SK-N-SH (cell line): ENCODE data around the gene CHFR. TPM values are rescaled to one million over a fixed set of nuclear protein-coding genes. Genes with fewer than 3 reads are reported as not detected.
"Not testable (repeated sequence)": the region's sequence is repeated elsewhere in the genome, so short reads cannot be mapped to it uniquely, and the experiment has no call there.

Experiments used
- CTCF ChIA-PET: fragments of 300-600, 350-600 bp; formaldehyde crosslinking; extraction: SDS; loops from one replicate; lab custom pipeline; 2021; lab: Yijun Ruan, JAX
- POLR2A ChIA-PET: fragments of 350-600 bp; sonication (Branson Sonifier 250); formaldehyde crosslinking; extraction: SDS; loops from one replicate; lab custom pipeline; 2020; ENCODE audit warnings: antibody characterized with exemption, inconsistent platforms; lab: Yijun Ruan, JAX
- DNase-seq: peaks from one replicate; pipeline ENCODE4 v3.0.0; 2012
- H2AFZ ChIP-seq: fragments of 200-600 bp; sonication (generic); 2 replicates; pipeline ENCODE4 v1.8.1; 2016; ENCODE audit warnings: antibody characterized with exemption, mild to moderate bottlenecking, low read depth
- H3F3A ChIP-seq: fragments of 200-600 bp; sonication (generic); replicated peaks from 2 replicates; pipeline ENCODE3; 2016; ENCODE audit warnings: antibody characterized with exemption, mild to moderate bottlenecking; ENCODE audit not compliant: insufficient read depth
- H3K27ac ChIP-seq, 2 experiments: fragments of 200-500 bp in 1 of 2; fragments of 200-600 bp in 1 of 2; sonication (Bioruptor generic) in 1 of 2; sonication (generic), shearing (Covaris generic) in 1 of 2; 2 replicates each; pipeline versions ENCODE4 v1.5.1 to v1.6.1; 2014 to 2016; ENCODE audit warnings: low read depth in 2 of 2, inconsistent platforms in 1 of 2, low read length in 1 of 2, mild to moderate bottlenecking in 1 of 2, mixed read lengths in 1 of 2
- H3K27me3 ChIP-seq: fragments of 200-600 bp; sonication (generic), shearing (Covaris generic); 2 replicates; pipeline ENCODE4 v1.6.1; 2016; ENCODE audit warnings: mixed run types; ENCODE audit not compliant: insufficient read depth
- H3K36me3 ChIP-seq, 2 experiments: fragments of 200-500 bp in 1 of 2; fragments of 200-600 bp in 1 of 2; sonication (Bioruptor generic) in 1 of 2; sonication (generic) in 1 of 2; replicated peaks in 1 of 2; 2 replicates each; pipeline versions ENCODE3 to v1.5.1; 2014 to 2016; ENCODE audit warnings: low read length in 1 of 2, mild to moderate bottlenecking in 1 of 2; ENCODE audit not compliant: insufficient read depth in 2 of 2, control insufficient read depth in 1 of 2
- H3K4me1 ChIP-seq, 2 experiments: fragments of 200-500 bp in 1 of 2; fragments of 200-600 bp in 1 of 2; sonication (Bioruptor generic) in 1 of 2; sonication (generic), shearing (Covaris generic) in 1 of 2; 2 replicates each; pipeline versions ENCODE4 v1.5.1 to v1.6.1; 2014 to 2016; ENCODE audit warnings: low read depth in 1 of 2, low read length in 1 of 2, mixed run types in 1 of 2; ENCODE audit not compliant: insufficient read depth in 2 of 2, control insufficient read depth in 1 of 2
- H3K4me2 ChIP-seq: fragments of 200-600 bp; sonication (generic), shearing (Covaris generic); 2 replicates; pipeline ENCODE4 v1.6.1; 2017; ENCODE audit warnings: mixed run types
- H3K4me3 ChIP-seq, 2 experiments: fragments of 200-500 bp in 1 of 2; fragments of 200-600 bp in 1 of 2; sonication (Bioruptor generic) in 1 of 2; sonication (generic), shearing (Covaris generic) in 1 of 2; 2 replicates each; pipeline versions ENCODE4 v1.5.1 to v1.8.1; 2014 to 2016; ENCODE audit warnings: low read depth in 2 of 2, inconsistent platforms in 1 of 2, low read length in 1 of 2, mild to moderate bottlenecking in 1 of 2, mixed read lengths in 1 of 2, moderate library complexity in 1 of 2
- H3K79me2 ChIP-seq: fragments of 200-600 bp; sonication (generic); 2 replicates; pipeline ENCODE4 v1.8.1; 2017; ENCODE audit warnings: mild to moderate bottlenecking; ENCODE audit not compliant: insufficient read depth
- H3K9ac ChIP-seq: fragments of 200-600 bp; sonication (generic); 2 replicates; pipeline ENCODE4 v1.6.1; 2017; ENCODE audit warnings: mixed run types
- H3K9me2 ChIP-seq: fragments of 200-600 bp; sonication (generic); 2 replicates; pipeline ENCODE4 v1.6.1; 2017; ENCODE audit warnings: mixed run types
- H3K9me3 ChIP-seq: fragments of 200-600 bp; sonication (generic); 2 replicates; pipeline ENCODE4 v1.6.1; 2017; ENCODE audit warnings: mixed run types, mild to moderate bottlenecking, moderate library complexity
- H4K20me1 ChIP-seq: fragments of 200-600 bp; sonication (generic); 2 replicates; pipeline ENCODE4 v1.6.1; 2017; ENCODE audit warnings: mild to moderate bottlenecking, mixed run types; ENCODE audit not compliant: insufficient read depth
- EP300 ChIP-seq, 2 experiments: IDR thresholded peaks; 2 replicates each; pipeline versions ENCODE4 v1.4.0 to v1.6.1; 2012; ENCODE audit warnings: borderline replicate concordance in 1 of 2, low read depth in 1 of 2, low read length in 1 of 2
- EZH2phosphoT487 ChIP-seq: fragments of 200-600 bp; sonication (generic); IDR thresholded peaks from 2 replicates; pipeline ENCODE4 v1.6.1; 2017; ENCODE audit warnings: low read depth, mixed run types, mild to moderate bottlenecking, antibody characterized with exemption, moderate library complexity, borderline replicate concordance
- FOSL2 ChIP-seq: IDR thresholded peaks from 2 replicates; pipeline ENCODE4 v1.4.0; 2012; ENCODE audit warnings: low read depth, mild to moderate bottlenecking, moderate library complexity, borderline replicate concordance
- GABPA ChIP-seq: IDR thresholded peaks from 2 replicates; pipeline ENCODE4 v1.4.0; 2012; ENCODE audit warnings: low read depth, mild to moderate bottlenecking
- GATA2 ChIP-seq: sonication (generic); formaldehyde crosslinking; IDR thresholded peaks from 2 replicates; pipeline ENCODE4 v1.5.0; 2020; ENCODE audit warnings: mild to moderate bottlenecking, missing genetic modification reagents
- MEF2A ChIP-seq: IDR thresholded peaks from 2 replicates; pipeline ENCODE4 v1.4.0; 2012; ENCODE audit warnings: low read depth, borderline replicate concordance
- NRF1 ChIP-seq: IDR thresholded peaks from 2 replicates; pipeline ENCODE4 v1.6.1; 2012; ENCODE audit warnings: low read depth, mild to moderate bottlenecking, low read length
- POLR2AphosphoS5 ChIP-seq: IDR thresholded peaks from 2 replicates; pipeline ENCODE4 v1.6.1; 2012; ENCODE audit warnings: low read depth, low read length
- RXRA ChIP-seq: IDR thresholded peaks from 2 replicates; pipeline ENCODE4 v1.4.0; 2012; ENCODE audit warnings: low read depth, mild to moderate bottlenecking, borderline replicate concordance
- SMC3 ChIP-seq: IDR thresholded peaks from 2 replicates; pipeline ENCODE4 v1.6.1; 2012; ENCODE audit warnings: low read depth, low read length, improper control_type of control experiment
- TAF1 ChIP-seq: IDR thresholded peaks from 2 replicates; pipeline ENCODE4 v1.6.1; 2012; ENCODE audit warnings: low read depth, mild to moderate bottlenecking, low read length, moderate library complexity, borderline replicate concordance
- TCF12 ChIP-seq: IDR thresholded peaks from 2 replicates; pipeline ENCODE4 v1.4.0; 2012
- TEAD4 ChIP-seq: IDR thresholded peaks from 2 replicates; pipeline ENCODE4 v1.4.0; 2012; ENCODE audit warnings: mild to moderate bottlenecking, borderline replicate concordance; ENCODE audit not compliant: insufficient read depth
- YY1 ChIP-seq: IDR thresholded peaks from 2 replicates; pipeline ENCODE4 v1.4.0; 2012; ENCODE audit warnings: low read depth, mild to moderate bottlenecking
- WGBS: methylation state at CpG from one replicate; pipeline ENCODE4 v1.1.6; 2017; ENCODE audit warnings: low lambda C conversion rate; 5-methylcytosine and 5-hydroxymethylcytosine counted together
- polyA plus RNA-seq, 3 experiments: library from polyadenylated mRNA; depleted of rRNA; stranded (reverse); fragments of >200 nt; gene quantifications; 2 replicates each; pipeline ENCODE4 v1.2.3, GENCODE V29; 2012
- TF ChIP-seq, protein P1 (sequence below): IDR thresholded peaks from 2 replicates; pipeline ENCODE4 v1.4.0; 2012; ENCODE audit warnings: low read depth, borderline replicate concordance

The CHFR gene
- polyA plus RNA-seq, 1 of the 3 experiments (the other 2 are of a cell fraction) = 31.6 TPM

DNA sequence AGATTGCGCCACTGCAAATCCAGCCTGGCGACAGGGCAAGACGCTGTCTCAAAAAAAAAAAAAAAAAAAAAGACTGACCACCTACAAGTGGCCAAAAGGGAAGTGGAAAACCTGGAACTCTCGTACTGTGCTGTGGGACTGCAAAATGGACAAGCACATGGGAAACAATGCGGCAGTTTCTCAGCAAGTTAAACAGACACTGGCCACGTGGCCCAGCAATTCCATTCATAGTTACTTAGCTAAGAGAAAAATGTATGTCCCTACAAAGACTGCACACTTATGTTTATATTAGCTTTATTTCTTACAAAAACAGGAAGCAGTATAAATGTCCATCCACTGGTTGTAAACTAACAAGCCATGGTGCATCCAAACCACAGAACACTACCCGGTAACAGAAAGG lies 5.6 kb downstream of the CHFR start:
- H3K79me2 ChIP-seq = peaks cover 94% of the 10 kb centered on the region
- peaks cover 7 to 67% of the 10 kb centered on the region in 2 experiments for H3K36me3 ChIP-seq
- H2AFZ ChIP-seq = no peak overlapping the region
- H3K4me2 ChIP-seq = no peak overlapping the region
- H3K9ac ChIP-seq = no peak overlapping the region
- peaks cover 8% of the 10 kb centered on the region for H3F3A ChIP-seq
- ChIA-PET POLR2A (interaction anchor here (0.6 kb wide), 1 partner anchor 167 kb away, joined by 5 read pairs; no protein-coding TSS in a partner anchor), CTCF (interaction anchor here (1.5 kb wide), 1 partner anchor 113 kb away, joined by 4 read pairs; no protein-coding TSS in a partner anchor)
- no peak overlapping the region for H3K4me3 ChIP-seq
- no peaks in the 10 kb centered on the region for H4K20me1 ChIP-seq
- TF ChIP-seq TEAD4 = no peak
- no peak for TF ChIP-seq GATA2 (CRISPR knock-in tag)
- TF ChIP-seq SMC3 = no peak
- no peak for TF ChIP-seq RXRA
- no peak for TF ChIP-seq YY1
- TF ChIP-seq TCF12 = no peak
- TF ChIP-seq GABPA = no peak
- TF ChIP-seq NRF1 = no peak
- no peak for TF ChIP-seq EP300 (IDR thresholded peaks at IDR 0.05; ENCODE audit: borderline replicate concordance in 1 of 2, low read depth in 1 of 2, low read length in 1 of 2)
- TF ChIP-seq, protein P1, sequence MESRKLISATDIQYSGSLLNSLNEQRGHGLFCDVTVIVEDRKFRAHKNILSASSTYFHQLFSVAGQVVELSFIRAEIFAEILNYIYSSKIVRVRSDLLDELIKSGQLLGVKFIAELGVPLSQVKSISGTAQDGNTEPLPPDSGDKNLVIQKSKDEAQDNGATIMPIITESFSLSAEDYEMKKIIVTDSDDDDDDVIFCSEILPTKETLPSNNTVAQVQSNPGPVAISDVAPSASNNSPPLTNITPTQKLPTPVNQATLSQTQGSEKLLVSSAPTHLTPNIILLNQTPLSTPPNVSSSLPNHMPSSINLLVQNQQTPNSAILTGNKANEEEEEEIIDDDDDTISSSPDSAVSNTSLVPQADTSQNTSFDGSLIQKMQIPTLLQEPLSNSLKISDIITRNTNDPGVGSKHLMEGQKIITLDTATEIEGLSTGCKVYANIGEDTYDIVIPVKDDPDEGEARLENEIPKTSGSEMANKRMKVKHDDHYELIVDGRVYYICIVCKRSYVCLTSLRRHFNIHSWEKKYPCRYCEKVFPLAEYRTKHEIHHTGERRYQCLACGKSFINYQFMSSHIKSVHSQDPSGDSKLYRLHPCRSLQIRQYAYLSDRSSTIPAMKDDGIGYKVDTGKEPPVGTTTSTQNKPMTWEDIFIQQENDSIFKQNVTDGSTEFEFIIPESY = no peak
- TF ChIP-seq TAF1 = no peak
- TF ChIP-seq POLR2AphosphoS5 = no peak
- no peak for TF ChIP-seq MEF2A
- TF ChIP-seq FOSL2 = no peak
- TF ChIP-seq EZH2phosphoT487 = no peak
- H3K4me1 ChIP-seq = no peaks in the 10 kb centered on the region
- WGBS = 91% methylated on average over 7 of the region's 7 CpGs
- no peak overlapping the region for H3K27ac ChIP-seq
- H3K9me3 ChIP-seq = 0 out of 2 replicates have a peak, but pooled peaks cover 8% of the 10 kb centered on the region
- no peaks in the 10 kb centered on the region for H3K9me2 ChIP-seq
- H3K27me3 ChIP-seq = no peaks in the 10 kb centered on the region
- DNase-seq = no peak

DNA sequence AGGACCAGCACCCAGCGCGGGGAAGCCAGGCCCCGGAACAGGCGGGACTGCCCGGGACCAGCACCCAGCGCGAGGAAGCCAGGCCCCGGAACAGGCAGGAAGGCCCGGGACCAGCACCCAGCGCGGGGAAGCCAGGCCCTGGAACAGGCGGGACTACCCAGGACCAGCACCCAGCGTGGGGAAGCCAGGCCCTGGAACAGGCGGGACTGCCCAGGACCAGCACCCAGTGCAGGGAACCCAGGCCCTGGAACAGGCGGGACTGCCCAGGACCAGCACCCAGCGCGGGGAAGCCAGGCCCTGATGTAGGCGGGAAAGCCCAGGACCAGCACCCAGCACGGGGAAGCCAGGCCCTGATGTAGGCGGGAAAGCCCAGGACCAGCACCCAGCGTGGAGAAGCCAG lies 12.8 kb downstream of the CHFR start:
- H3K9me3 ChIP-seq, POLR2A ChIA-PET, H3K27me3 ChIP-seq, H3K4me2 ChIP-seq, CTCF ChIA-PET, H3K9ac ChIP-seq, DNase-seq, H3K9me2 ChIP-seq, H3K4me1 ChIP-seq, H3F3A ChIP-seq, H2AFZ ChIP-seq, H3K27ac ChIP-seq, H4K20me1 ChIP-seq, H3K4me3 ChIP-seq: not testable (repeated sequence)
- H3K36me3 ChIP-seq = peaks cover 51 to 68% of the 10 kb centered on the region in 2 experiments
- 95% methylated on average over 9 of the region's 21 CpGs for WGBS
- H3K79me2 ChIP-seq = peaks cover 44% of the 10 kb centered on the region
